Fibroblast of skin of right biceps (primary cell): Measurements from ENCODE around the gene GLI3.

Experiments
- DNase-seq: peaks from one replicate; pipeline ENCODE4 v3.0.0-alpha.2; 2013

Gene GLI3

DNA sequence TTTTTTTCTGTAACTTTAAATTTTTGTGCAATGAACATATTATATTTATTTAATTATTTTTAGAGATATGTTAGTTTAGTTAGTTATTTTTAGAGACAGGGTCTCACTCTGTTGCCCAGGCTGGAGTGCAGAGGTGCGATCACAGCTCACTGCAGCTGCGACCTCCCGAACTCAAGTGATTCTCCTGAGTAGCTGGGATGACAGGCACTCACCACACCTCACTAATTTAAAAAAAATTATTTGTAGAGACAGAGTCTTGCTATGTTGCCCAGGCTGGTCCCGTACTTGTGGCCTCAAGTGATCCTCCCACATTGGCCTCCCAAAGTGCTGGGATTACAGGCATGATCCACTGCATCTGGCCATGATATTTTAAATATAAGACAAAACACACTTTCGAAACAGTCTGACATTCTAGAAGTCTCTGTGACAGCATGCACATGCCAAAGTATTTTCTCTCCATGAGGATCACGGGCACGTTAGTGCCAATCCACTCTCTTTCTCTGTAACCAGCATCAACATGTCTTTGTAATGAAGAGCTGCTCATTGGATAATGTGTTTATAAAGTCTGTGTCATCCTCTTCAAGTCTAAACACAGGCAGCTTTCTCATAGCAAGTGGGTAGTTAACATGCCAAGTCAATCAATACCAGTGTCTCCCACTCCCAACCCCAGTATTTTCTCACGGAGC is 137.4 kb downstream of the GLI3 start:
- DNase-seq, result no peak

DNA sequence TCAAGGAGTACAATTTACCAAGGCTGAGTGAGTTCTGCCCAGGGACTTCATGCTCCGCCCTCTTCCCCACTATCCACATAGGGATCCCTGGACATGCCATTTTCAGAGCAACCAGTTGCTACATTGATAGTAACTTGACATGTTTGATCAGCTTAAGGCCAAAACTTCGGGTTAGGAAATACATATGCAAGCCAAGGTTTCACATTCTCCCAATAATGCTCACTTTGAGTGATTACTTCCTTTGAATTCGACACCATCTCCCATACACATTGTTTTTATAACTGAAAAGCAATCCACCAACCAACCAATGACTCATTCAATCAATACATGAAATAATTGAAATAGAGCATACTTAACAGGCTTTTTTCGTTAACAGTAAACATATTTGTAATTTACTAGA is 137.9 kb downstream of the GLI3 start:
- DNase-seq, result peak; percentile 36

DNA sequence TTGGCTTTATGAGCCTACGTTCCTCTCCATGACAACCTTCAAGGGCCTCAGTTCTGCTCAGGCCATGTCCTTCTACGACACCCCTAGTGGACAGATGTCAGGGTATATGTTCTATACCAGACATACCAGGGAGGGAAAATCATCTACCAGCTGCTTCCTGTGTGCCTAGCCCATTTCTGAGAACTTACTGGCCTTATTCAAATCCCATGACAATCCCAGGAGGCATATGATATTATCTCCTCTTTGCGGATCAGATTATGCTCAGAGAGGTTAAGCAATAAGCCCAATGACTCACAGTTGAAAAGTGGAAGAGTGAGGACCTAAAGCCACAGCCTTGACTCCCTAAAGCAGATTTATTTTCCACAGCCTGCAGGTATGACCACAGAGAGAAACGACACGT is 139.3 kb downstream of the GLI3 start:
- DNase-seq, result peak; percentile 91

DNA sequence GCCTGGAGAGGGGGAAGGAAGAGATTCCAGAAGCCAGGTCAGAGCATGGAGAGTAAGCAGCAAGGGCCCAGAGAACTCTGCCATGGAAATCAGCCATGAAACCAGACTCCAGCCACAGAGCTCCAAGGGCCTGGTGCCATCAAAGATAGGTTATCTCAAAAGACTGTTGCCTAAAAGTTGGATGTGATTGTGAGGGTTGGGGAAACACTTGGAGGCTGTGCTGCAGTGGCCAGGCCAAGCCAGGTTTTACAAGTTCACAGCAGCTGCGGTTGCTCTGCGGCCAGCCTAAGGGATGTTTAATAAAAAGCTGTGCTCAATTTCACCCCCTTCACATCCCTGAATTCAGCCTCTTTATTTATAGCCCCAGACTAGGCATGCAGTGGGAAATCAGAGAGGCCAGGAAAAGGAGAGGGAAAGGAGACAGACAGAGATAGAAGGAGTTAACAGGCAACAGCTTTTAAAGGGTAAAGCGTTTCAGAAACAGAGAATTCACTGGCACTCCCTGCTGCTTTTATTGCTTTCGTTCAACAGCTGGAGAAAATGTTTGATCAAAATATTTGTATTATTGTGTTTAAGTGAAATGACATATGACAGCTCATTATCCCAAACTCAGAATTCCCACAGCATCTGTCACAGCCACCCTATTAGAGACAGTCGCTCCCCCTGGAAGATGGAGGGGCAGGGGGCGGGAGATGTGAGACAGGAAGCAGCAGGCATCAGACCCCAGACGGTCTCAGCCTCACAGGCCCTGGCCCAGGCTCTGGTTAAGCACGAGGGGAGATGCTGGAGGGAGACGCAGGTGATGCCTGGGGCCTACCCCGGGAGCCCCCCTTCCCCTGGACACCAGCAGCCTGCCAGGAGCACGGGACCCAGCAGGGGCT is 140.1 kb downstream of the GLI3 start:
- DNase-seq, result peak; percentile 68

DNA sequence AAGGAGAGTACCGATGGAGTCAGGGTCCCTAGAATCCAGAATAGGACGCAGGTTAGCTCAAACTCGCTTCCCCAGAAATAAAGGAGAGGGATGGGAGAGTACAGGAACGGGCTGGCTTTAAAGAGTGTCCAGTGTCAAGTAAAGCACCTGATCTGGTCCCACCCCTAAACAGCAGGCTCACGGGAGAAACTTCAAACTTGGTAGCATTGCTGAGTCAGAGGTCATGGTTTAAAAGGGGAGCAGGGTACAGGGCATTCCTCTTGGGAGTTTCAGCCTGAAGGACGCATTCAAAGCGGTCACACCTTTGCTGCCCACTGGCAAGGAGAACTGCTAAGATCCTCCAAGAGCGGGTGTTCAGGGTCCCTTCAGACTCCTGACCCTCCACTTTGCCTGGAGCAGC is 140.7 kb downstream of the GLI3 start:
- no peak for DNase-seq

DNA sequence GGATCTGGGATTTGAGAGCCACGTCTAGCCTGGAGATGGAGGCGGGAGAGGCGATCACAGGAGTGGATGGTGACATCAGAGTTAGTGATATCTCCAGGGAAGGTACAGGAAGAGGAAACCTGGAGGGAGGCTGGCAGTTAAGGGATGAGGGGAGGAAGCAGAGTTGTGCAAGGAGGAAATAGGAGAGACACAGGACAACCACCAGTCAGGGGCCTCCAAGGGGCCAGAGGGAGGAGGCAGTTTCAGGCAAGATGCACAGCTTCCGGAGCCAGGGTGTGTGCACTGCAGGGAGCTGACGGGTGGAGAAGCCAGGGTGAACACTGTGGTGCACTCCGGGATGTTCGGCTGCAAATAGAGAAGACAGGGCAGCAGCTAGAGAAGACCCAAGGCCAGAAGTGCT is 141.2 kb downstream of the GLI3 start:
- no peak for DNase-seq

DNA sequence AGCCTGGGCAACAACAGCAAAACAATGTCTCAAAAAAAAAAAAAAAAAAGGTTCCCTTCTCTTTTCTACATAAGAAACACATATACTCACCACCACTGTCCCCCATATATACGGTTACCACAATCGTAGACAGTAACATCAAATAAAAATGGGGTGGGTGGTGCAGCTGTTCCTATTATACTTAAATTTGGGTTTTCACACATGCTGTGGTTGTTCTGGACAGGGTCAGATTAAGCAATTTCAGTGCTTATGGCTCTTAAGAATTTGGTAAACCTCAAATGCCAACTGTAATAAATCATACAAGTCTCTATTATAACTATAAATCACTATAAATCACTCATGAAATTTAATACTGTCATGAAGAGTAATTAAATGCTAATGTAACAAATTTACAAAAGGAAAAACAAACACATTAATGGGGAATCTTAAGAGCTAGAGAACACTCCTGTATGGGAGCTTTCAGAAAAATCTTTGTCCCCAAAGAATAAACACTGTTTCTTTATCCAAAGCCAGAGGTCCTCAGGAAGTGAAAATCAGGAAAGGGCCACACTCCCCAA is 143.6 kb downstream of the GLI3 start:
- DNase-seq, result no peak

DNA sequence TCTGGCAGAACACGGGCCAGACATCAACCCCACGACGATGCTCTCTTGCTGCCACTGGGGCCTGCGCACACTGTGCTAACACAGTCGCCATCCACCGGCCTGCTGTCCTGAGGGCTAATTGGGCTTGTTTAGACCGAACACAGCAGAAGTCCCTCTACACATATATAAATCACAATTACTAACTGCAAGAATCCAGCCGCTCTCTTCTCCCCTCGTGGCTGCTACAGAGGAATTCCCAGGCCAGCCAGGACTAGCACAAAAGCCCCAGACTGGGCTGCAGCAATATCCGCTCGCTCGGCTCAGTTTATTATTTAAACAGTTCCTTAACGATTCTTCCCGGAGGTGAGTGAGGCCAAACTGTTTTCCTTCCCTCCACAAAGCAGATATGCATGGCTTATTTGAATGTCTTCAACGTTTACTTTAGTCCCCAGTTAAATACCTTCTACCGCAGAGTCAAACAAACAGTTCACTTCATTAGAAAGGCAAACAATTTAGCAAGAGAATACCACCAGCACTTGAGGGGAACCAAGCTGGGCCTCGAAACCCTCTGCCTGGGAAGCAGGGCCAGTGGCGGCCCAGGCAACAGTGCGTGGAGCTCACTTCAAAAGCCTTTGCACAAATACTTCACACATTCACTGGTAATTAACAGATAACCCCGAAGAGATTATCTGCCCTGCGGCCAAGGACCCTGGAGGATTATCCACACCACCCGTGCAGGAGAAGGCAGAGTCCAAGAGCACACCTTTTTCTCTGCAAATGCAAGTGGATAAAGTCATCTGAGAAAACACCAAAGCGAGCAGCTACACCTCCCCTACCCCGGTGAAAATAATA is 145.3 kb downstream of the GLI3 start:
- DNase-seq, result no peak

DNA sequence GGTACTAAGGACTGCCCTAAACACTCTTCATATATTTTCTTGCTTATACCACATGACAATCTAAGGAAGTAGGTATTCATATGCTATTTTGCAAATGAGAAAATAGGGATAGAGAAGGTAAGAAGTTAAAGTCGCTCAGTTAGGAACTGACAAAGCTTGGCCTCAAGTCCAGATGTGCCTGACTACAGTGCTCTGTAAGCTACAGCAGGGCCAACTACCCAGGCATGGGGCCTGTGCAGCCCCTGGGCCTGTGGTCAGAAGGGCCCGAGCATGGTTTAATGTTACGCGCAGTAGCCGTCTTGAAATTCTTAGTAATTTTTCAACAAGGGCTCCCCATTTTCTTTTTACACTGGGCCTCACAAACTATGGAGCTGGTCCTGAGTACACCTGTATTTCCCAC is 146.2 kb downstream of the GLI3 start:
- DNase-seq, result no peak

DNA sequence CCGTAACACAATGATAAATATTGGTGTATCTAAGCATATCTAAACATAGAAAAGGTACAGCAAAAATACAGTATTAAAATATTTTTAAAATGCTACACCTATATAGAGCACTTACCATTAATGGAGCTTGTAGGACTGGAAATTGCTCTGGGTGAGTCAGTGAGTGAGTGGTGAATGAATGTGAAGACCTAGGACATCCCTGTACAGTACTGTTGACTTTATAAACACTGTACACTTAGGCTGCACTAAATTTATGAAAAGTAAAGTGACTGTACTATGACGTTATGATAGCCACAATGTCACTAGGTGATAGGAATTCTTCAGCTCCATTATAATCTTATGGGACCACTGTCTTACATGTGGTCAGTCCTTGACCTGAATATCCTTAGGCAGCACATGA is 147.0 kb downstream of the GLI3 start:
- DNase-seq, result no peak

DNA sequence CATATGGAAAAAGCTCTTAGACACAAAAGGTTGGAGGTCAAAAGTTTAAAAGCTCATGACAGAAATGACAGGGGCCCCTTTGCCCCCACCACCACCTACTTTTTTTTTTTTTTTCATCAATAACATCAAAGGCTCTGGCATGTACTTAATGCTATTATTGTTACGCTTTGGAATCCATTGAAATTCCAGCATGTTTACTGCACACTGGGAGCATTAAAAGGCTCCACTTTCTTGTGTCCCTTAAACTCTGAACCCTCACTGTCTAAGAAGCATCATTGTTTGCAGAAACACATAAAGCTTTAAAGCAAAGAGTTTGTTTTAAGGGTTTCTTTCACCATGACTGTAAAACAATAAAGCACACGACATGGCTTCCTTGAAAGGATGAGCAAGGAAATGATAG is 149.4 kb downstream of the GLI3 start:
- DNase-seq, result no peak

DNA sequence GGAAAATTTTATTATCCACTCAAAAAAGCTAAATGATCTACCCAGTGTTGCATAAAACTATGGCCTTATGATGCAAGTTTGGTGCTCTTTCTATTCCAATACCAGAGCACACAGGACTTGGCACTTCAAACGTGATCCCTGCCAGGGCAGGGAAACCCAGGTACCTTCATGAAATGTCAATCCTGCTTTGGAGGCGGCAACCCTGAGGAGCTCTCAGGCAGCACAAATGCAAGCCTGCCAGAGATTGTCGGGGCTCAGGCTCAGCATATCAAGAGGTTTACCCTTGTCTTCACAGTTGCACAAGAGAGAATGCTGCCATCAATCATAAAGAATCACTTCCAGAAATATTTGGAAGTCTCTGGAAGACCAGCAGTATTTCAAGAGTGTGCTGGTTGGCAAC is 151.5 kb downstream of the GLI3 start:
- no peak for DNase-seq

DNA sequence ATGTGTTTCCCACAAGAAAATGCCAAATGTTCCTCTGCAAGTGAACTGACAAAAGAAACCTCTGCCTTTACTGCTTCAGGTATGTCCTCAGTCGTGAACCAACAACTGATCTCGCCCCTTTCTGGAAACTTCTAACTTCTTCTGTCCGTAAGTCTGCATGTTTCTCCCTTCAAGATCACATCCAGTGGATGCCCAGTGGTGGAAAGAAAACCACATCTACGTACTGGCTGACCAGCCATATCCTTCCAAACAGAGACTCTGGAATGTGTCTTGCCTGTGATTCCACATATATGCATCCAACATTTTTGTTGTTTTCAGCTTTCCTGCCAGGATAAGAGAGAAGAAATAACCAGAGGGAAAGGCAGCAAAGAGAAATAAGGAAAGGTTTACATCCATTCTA is 152.7 kb downstream of the GLI3 start:
- no peak for DNase-seq

DNA sequence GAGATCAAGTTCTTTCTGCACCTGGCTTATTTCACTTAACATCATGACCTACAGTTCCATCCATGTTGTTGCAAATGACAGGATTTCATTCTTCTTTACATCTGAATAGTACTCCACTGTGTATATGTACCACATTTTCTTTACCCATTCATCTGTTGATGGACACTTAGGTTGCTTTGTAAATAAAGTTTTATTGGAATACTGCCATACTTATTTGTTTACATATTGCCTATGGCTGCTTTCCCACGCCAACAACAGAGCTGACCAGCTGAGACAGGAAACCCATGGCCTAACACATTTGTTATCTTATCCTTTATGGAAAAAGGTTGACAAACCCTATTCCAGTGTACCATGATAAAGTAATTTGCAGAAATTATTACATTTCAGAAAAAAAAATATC is 153.7 kb downstream of the GLI3 start:
- no peak for DNase-seq

DNA sequence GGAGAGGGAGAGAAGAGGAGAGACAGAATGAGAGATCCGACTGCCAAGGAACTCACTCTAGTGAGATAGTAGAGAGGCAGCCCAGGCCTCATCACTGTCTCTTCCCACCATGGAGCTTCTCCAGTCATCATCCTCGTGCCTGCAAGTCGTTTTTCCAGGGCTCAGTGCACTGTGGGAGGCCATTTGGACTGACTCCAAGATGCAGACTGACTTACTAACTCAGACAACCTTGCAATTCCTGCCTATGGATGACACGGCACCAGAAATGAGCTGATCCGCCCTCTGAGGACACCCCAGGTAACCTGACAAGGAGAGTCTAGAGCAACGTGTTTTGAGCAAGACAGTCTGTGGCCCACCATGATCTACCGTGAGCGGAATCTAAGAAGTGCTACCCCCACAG is 154.9 kb downstream of the GLI3 start:
- peak; percentile 93 for DNase-seq

DNA sequence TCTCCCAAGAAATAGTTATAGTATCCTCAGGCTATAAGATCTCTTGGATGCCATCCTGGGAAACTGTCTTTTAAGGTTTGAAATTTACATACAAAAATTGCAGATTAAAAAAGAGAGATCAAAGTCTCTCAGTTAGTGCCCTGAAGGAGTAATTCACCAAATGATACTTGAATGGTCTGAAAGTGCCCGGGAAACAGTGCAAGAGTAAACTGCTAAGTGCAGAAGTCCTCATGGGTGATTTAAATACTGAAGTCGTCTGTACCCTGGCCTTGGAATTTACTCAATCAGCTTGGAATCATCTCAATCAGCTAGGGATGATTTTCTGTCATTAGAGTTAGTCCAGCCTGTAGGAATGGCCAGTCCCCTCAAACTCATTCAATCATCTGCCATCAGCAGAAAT is 155.3 kb downstream of the GLI3 start:
- DNase-seq, result no peak

DNA sequence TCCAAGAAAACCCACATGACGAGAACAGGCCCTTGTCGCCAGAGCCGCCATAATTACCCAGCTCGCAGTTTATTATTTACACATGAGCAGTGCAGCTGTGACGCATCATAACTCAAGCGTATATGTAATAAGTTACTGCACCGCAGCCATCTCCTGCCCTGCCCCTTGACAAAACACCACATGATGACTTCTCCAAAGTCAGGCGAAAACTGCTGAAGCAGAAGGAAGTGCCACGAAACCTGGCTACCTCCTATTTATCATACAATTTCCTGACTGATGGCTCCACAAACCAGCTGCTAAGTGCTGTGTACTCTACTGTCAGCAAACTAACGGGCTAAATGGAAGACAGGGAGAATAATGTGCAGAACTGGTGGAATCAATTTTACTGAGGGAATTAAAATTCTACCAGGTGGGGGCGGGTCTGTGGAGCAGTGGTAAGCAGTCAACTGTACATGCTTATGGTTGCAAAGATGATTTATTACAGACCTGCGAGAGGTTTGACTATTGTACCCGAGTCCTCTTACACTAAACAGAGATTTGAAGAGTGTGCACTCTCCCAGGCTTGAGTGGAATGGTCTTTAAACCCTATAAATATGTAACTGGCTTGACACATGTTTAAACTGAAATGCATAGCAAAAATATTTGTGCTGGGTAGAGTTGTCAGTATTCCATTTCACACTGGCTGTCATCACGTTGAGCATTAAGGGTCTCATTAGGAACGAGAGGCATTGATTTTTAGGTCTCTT is 156.0 kb downstream of the GLI3 start:
- peak; percentile 85 for DNase-seq

DNA sequence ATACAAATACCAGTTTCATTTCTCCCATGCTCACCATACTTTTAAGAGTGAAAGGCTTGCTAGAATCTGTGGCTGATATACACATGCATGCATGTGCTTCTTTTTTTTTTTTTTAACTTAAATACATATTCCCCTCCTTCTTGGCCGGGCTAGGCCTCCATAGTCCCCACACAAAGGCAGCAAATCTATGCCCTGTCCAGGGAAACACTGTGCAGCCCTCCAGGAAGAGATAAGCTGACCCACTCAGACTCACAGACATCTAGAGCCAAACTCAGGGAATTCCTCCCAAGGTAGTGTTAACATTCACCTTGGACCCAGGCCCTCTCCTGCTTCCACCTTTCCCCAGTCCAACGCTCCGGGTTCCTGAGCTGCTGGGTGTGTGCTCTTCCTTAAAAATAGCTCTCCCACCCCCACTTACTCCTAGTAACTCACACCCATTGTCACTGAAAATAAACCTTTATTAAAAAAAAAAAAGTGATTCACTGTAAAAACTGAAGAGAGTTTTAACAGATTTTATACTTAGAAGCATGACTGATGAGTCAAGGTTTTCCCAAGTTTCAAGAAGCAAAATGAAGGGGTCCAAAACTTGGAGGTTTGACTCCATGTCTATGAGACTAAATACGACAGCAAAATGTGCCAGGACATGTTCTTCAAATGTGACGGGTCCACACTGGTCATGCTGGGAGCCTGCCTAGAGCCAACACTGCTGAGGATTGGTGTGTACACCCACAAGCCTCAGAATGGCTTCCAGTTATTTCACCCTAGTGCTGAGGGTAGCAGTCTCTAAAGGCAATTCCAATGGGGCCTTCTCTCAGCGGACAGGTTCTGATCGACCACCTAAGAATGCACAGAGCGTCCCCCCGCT is 159.5 kb downstream of the GLI3 start:
- peak; percentile 28 for DNase-seq

DNA sequence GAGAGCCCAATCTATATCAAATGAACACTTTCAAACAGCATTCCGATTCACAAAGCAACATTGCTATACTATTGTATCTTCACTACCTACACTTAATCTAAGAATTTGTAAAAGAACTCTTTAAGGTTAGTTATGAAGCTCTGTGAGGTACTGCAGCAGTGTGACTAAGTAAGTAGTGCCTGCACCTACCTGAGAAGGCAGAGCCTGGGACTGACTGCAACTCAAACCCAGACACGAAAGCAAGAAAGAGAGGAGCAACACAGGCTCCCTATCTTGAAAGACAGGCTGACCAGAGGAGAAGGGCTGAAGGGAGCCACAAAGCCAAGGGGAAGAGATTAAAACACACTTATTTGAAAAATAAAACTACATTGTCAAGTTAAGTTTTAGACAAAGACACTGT is 160.1 kb downstream of the GLI3 start:
- DNase-seq, result no peak

DNA sequence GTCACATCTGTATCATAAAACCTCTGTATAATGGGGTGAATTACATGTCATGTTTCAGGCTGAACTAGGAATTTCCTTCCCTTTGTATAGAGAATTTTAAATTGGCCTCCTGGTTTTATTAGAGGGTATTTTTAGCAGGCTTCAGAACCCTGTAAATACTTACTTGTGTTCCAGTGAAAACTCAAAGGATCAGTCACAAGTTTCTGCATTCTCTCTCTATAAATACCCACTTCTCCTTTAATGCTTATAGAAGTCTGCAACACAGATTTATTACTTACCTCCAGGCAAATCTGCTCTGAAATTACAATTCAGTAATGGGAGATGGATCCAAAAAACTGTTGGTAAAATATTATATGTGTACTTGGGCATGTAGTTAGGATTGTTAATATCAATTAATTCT is 161.6 kb downstream of the GLI3 start:
- DNase-seq, result no peak

DNA sequence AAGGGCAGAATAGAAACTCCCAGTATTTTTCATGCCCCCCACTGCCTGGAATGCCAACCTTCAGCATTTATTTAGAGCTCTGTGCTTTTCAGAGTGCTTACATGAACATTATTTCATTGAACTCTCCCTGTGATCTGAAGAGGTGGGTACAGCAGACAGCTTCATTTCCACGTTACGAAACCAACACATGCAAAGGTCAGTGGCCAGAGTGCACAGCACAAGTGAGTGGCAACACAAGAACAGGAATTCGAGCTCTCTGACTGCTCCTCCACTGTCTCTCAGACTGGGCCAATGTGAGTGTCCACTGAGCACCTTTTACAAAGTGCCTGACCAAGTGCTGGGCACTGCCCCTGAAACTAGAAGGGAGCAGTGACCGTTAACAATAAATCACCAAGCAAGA is 162.9 kb downstream of the GLI3 start:
- no peak for DNase-seq
